HEK293 (cell line): ENCODE data around the gene MAPT.

ENCODE experiments used
- CTCF ChIA-PET: fragments of 350-600 bp; formaldehyde crosslinking; extraction: SDS; loops from one replicate; lab custom pipeline; 2021; ENCODE audit warnings: antibody characterized with exemption; lab: Yijun Ruan, JAX
- POLR2A ChIA-PET: fragments of 300-600 bp; formaldehyde crosslinking; extraction: SDS; loops from one replicate; lab custom pipeline; 2020; ENCODE audit warnings: antibody characterized with exemption, inconsistent platforms; lab: Yijun Ruan, JAX
- H3K27ac ChIP-seq: fragments of 200-500 bp; sonication (Bioruptor generic); 2 replicates; pipeline ENCODE4 v1.5.1; 2014; ENCODE audit warnings: low read depth, low read length, control low read depth, inconsistent platforms; ENCODE audit errors: extremely low read depth
- H3K36me3 ChIP-seq, 2 experiments: fragments of 200-500 bp in 1 of 2; sonication (Bioruptor generic) in 1 of 2; 1 replicate in 1 of 2; 2 replicates in 1 of 2; pipeline ENCODE4 v1.5.1; 2014 to 2017; ENCODE audit warnings: inconsistent platforms in 2 of 2, low read length in 2 of 2; ENCODE audit not compliant: control insufficient read depth in 2 of 2, insufficient read depth in 1 of 2
- H3K4me1 ChIP-seq: fragments of 200-500 bp; sonication (Bioruptor generic); 2 replicates; pipeline ENCODE4 v1.5.1; 2014; ENCODE audit warnings: mild to moderate bottlenecking, low read length, inconsistent platforms; ENCODE audit not compliant: control insufficient read depth, insufficient read depth
- H3K4me3 ChIP-seq: 2 replicates; pipeline ENCODE4 v1.5.1; 2011; ENCODE audit warnings: low read depth, mild to moderate bottlenecking, control low read depth, low read length, moderate library complexity
- H3K9me3 ChIP-seq: fragments of 200-500 bp; sonication (Bioruptor generic); 2 replicates; pipeline ENCODE4 v1.5.1; 2014; ENCODE audit warnings: low read depth, low read length, inconsistent platforms; ENCODE audit not compliant: control insufficient read depth, insufficient read depth
- INSM2 ChIP-seq: fragments of 450-650 bp; formaldehyde crosslinking; IDR thresholded peaks from 2 replicates; pipeline ENCODE4 v1.5.1; 2016; ENCODE audit warnings: missing biosample characterization, missing genetic modification characterization
- ZBTB8A ChIP-seq: fragments of 450-650 bp; formaldehyde crosslinking; IDR thresholded peaks from 2 replicates; pipeline ENCODE4 v1.5.1; 2016; ENCODE audit warnings: missing biosample characterization, missing genetic modification characterization
- ZIC2 ChIP-seq: fragments of 450-650 bp; formaldehyde crosslinking; IDR thresholded peaks from 2 replicates; pipeline ENCODE4 v1.5.1; 2016; ENCODE audit warnings: missing biosample characterization, missing genetic modification characterization
- ZNF114 ChIP-seq: fragments of 450-650 bp; formaldehyde crosslinking; IDR thresholded peaks from 2 replicates; pipeline ENCODE4 v1.5.0; 2017; ENCODE audit warnings: missing biosample characterization, missing genetic modification characterization
- ZNF121 ChIP-seq: fragments of 450-650 bp; formaldehyde crosslinking; IDR thresholded peaks from 2 replicates; pipeline ENCODE4 v1.5.1; 2016; ENCODE audit warnings: missing biosample characterization, missing genetic modification characterization
- ZNF148 ChIP-seq: fragments of 450-650 bp; formaldehyde crosslinking; IDR thresholded peaks from 2 replicates; pipeline ENCODE4 v1.5.0; 2017; ENCODE audit warnings: missing biosample characterization, missing genetic modification characterization, borderline replicate concordance
- ZNF157 ChIP-seq: fragments of 450-650 bp; formaldehyde crosslinking; IDR thresholded peaks from 2 replicates; pipeline ENCODE4 v1.5.1; 2016; ENCODE audit warnings: missing biosample characterization, missing genetic modification characterization
- ZNF19 ChIP-seq: fragments of 450-650 bp; formaldehyde crosslinking; IDR thresholded peaks from 2 replicates; pipeline ENCODE4; 2016; ENCODE audit warnings: missing biosample characterization, missing genetic modification characterization, low read depth
- ZNF2 ChIP-seq: fragments of 450-650 bp; formaldehyde crosslinking; IDR thresholded peaks from 2 replicates; pipeline ENCODE4 v1.5.1; 2016; ENCODE audit warnings: missing biosample characterization, missing genetic modification characterization
- ZNF211 ChIP-seq: fragments of 450-650 bp; formaldehyde crosslinking; IDR thresholded peaks from 2 replicates; pipeline ENCODE4 v1.5.1; 2016; ENCODE audit warnings: low read depth, missing biosample characterization, missing genetic modification characterization
- ZNF23 ChIP-seq: fragments of 450-650 bp; formaldehyde crosslinking; IDR thresholded peaks from 2 replicates; pipeline ENCODE4 v1.5.1; 2016; ENCODE audit warnings: missing biosample characterization, missing genetic modification characterization, borderline replicate concordance
- ZNF239 ChIP-seq: fragments of 450-650 bp; formaldehyde crosslinking; IDR thresholded peaks from 2 replicates; pipeline ENCODE4 v1.5.1; 2016; ENCODE audit warnings: missing biosample characterization, missing genetic modification characterization
- ZNF24 ChIP-seq: fragments of 450-650 bp; formaldehyde crosslinking; IDR thresholded peaks from 2 replicates; pipeline ENCODE4 v1.5.1; 2016; ENCODE audit warnings: missing biosample characterization, missing genetic modification characterization
- ZNF280D ChIP-seq: fragments of 450-650 bp; formaldehyde crosslinking; IDR thresholded peaks from 2 replicates; pipeline ENCODE4 v1.5.1; 2016; ENCODE audit warnings: missing biosample characterization, missing genetic modification characterization
- ZNF366 ChIP-seq: fragments of 450-650 bp; formaldehyde crosslinking; conservative IDR thresholded peaks from 2 replicates; pipeline ENCODE4 v1.5.1; 2016; ENCODE audit warnings: missing biosample characterization, missing genetic modification characterization
- ZNF549 ChIP-seq: fragments of 450-650 bp; IDR thresholded peaks from 2 replicates; pipeline ENCODE4 v1.5.1; 2018; ENCODE audit warnings: missing biosample characterization, missing genetic modification characterization, mild to moderate bottlenecking, inconsistent platforms, moderate library complexity
- ZNF560 ChIP-seq: fragments of 450-650 bp; formaldehyde crosslinking; IDR thresholded peaks from 2 replicates; pipeline ENCODE4 v1.5.1; 2017; ENCODE audit warnings: missing biosample characterization, missing genetic modification characterization, borderline replicate concordance
- ZNF768 ChIP-seq: fragments of 450-650 bp; formaldehyde crosslinking; IDR thresholded peaks from 2 replicates; pipeline ENCODE4 v1.5.1; 2018; ENCODE audit warnings: missing biosample characterization, mild to moderate bottlenecking, missing genetic modification characterization
- TF ChIP-seq, protein P1 (sequence below): fragments of 450-650 bp; formaldehyde crosslinking; IDR thresholded peaks from 2 replicates; pipeline ENCODE4 v1.5.1; 2016; ENCODE audit warnings: missing biosample characterization, missing genetic modification characterization, borderline replicate concordance

MAPT gene

DNA sequence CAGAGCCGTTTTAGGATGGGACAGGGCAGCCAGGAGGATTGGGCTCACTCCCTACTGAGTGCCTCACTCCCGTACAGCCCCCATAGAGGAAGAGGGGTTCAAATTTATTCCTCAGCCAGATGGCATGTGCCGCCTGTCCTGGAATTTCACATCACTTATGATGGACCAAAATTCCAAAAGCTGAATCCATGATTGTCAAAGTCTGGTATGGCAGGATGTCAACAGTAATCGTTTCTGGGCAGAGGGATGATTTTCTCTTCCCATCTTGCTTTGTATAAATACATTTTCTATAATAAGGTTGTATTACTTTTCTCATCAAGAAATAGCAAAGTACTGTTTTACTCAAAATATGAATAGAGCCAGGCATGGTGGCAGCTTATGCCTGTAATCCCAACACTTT is 66.0 kb downstream of the MAPT start:
- no peak overlapping the region for H3K27ac ChIP-seq
- H3K9me3 ChIP-seq = no peaks in the 10 kb centered on the region
- TF ChIP-seq ZNF239 (tag by site-specific recombination) (no peak), ZNF24 (no peak), ZNF2 (tag by site-specific recombination) (no peak), ZNF148 (tag by site-specific recombination) (no peak), ZNF280D (tag by site-specific recombination) (no peak), ZNF157 (tag by site-specific recombination) (no peak), ZBTB8A (no peak), ZNF23 (tag by site-specific recombination) (no peak), ZNF114 (tag by site-specific recombination) (no peak), ZNF19 (no peak), ZNF560 (tag by site-specific recombination) (no peak), ZNF549 (no peak)
- no peaks in the 10 kb centered on the region; the same call in 1 of the 2 replicates for H3K4me1 ChIP-seq
- CTCF ChIA-PET = interaction anchor here (1.2 to 2.2 kb wide), 2 partner anchors 11 to 14 kb away, joined by 3 to 14 read pairs; no protein-coding TSS in a partner anchor
- H3K36me3 ChIP-seq = no peaks in the 10 kb centered on the region
- POLR2A ChIA-PET = no interaction called here
- no peak overlapping the region for H3K4me3 ChIP-seq

DNA sequence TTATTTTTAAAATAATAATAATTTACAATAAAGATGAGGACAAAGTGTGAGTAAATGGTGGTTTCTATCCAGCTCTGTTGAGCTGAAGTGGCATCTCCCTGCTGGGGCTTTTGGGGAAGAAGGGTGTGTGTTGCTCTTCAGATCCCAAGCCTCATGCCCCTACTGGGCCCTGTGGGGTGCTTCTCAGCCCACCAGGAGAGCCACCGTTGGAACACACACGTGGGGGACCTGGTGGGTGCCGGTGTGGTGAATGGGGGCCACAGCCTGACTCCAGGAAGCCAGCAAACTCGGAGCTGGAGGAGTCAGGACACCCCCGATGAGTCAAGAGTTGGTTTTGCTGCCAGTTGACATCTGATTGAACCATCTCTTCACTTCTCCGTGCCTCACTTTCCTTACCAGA is 66.9 kb downstream of the MAPT start:
- Histone ChIP-seq H3K4me1 (no peaks in the 10 kb centered on the region; the same call in 1 of the 2 replicates), H3K36me3 (no peaks in the 10 kb centered on the region), H3K9me3 (no peaks in the 10 kb centered on the region), H3K27ac (no peak overlapping the region), H3K4me3 (no peak overlapping the region)
- ChIA-PET POLR2A (interaction anchor here (0.7 kb wide), 1 partner anchor 1111 kb away, joined by 3 read pairs; no protein-coding TSS in a partner anchor), CTCF (interaction anchor here (0.6 to 2.2 kb wide), 3 partner anchors 12 to 14 kb away, joined by 3 to 14 read pairs (median 3); no protein-coding TSS in a partner anchor)
- TF ChIP-seq ZNF366 (tag by site-specific recombination) (no peak), ZIC2 (tag by site-specific recombination) (peak; percentile 22; the same call in 1 of the 2 replicates)

GRCh38 chr17:45962221-45962972 is 68.0 kb downstream of the MAPT start:
- no peak overlapping the region for H3K4me3 ChIP-seq
- H3K9me3 ChIP-seq = no peaks in the 10 kb centered on the region
- TF ChIP-seq ZNF121 (tag by site-specific recombination) (peak; percentile 74), ZNF768 (no peak), ZNF211 (no peak), INSM2 (tag by site-specific recombination) (no peak)
- TF ChIP-seq, protein P1, sequence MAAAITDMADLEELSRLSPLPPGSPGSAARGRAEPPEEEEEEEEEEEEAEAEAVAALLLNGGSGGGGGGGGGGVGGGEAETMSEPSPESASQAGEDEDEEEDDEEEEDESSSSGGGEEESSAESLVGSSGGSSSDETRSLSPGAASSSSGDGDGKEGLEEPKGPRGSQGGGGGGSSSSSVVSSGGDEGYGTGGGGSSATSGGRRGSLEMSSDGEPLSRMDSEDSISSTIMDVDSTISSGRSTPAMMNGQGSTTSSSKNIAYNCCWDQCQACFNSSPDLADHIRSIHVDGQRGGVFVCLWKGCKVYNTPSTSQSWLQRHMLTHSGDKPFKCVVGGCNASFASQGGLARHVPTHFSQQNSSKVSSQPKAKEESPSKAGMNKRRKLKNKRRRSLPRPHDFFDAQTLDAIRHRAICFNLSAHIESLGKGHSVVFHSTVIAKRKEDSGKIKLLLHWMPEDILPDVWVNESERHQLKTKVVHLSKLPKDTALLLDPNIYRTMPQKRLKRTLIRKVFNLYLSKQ (tag by site-specific recombination) = no peak
- H3K4me1 ChIP-seq = no peaks in the 10 kb centered on the region; the same call in 1 of the 2 replicates
- ChIA-PET POLR2A (no interaction called here), CTCF (no interaction called here)
- no peak overlapping the region for H3K27ac ChIP-seq
- H3K36me3 ChIP-seq = no peaks in the 10 kb centered on the region
